Erythroblast (primary cell): Measurements from ENCODE around the gene HMOX2.

Source experiments
- GATA1 ChIP-seq: IDR thresholded peaks from 2 replicates; pipeline ENCODE4 v1.6.1; 2011; ENCODE audit warnings: low read depth, mild to moderate bottlenecking, control low read depth, low read length, moderate library complexity
- POLR2A ChIP-seq: IDR thresholded peaks from 2 replicates; pipeline ENCODE4 v1.6.1; 2011; ENCODE audit warnings: mild to moderate bottlenecking, low read length

DNA sequence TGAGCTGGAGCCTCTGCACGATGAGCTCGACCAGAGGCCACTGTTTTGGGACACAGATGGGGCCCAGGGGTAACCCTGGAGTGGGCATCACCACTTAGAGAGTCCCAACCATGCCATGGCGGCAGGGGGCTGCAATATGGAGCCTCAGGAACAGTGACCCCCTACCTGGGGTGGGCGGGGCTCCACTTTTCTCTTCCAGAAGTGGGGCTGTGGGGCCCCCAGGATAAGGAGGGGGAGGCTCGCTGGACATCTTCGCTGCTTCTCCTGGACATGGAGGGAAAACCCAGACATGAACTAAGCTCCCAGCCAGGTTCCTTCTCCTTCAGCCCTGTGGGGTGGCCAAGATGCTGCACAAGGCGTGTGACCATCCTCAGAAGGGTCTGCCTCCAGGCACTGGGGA lies 37.7 kb downstream of the HMOX2 start:
- TF ChIP-seq GATA1 = no peak
- TF ChIP-seq POLR2A = no peak
